Umbilical cord (tissue), 2 donors: ENCODE measurements around the gene EFCC1. TPM values are rescaled to one million over a fixed set of nuclear protein-coding genes. Genes with fewer than 3 reads are reported as not detected.

ENCODE experiments used
- DNase-seq: peaks from one replicate; pipeline ENCODE4 v3.0.0-alpha.2; 2015; ENCODE audit warnings: low spot score
- total RNA-seq: library from RNA; depleted of rRNA; stranded (reverse); fragments of >200 nt; gene quantifications from one replicate; pipeline ENCODE4 v1.2.3, GENCODE V29; 2014; ENCODE audit warnings: low replicate concordance; ENCODE audit not compliant: insufficient read depth

Gene EFCC1
- total RNA-seq, 1 donor from 2014 or later: not detected

GRCh38 chr3:129032716-129033115 lies 31.6 kb downstream of the EFCC1 start:
- DNase-seq: no peak

- DNase-seq: no peak
These were observed 32.0 kb downstream of the EFCC1 start for GRCh38 chr3:129033151-129033550.

- DNase-seq: no peak
These were observed 32.7 kb downstream of the EFCC1 start for GRCh38 chr3:129033633-129034321.

DNA sequence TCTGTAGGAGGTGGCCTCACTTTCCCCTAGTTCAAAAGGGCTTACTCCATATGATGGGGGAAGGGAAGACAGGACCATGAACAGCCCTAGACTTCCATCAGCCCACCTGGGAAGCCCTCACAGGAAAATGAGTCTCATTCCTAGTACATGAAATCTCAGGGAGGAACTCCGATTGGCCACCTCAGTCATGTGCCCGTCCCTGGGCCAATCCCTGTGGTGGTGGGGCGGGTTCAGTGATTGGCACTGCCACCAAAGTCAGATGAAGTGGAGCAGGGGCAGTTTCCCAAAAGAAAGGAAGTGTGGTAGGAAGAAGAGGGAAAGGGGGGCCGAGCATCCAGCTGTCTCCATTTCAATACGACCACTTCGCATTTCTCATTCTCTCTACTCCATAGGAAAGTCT lies 33.5 kb downstream of the EFCC1 start:
- DNase-seq: no peak

- no peak for DNase-seq
These were observed 34.5 kb downstream of the EFCC1 start for GRCh38 chr3:129035360-129036221.

GRCh38 chr3:129036222-129037092 lies 35.4 kb downstream of the EFCC1 start:
- DNase-seq: no peak

GRCh38 chr3:129037093-129037419 lies 36.0 kb downstream of the EFCC1 start:
- no peak for DNase-seq

DNA sequence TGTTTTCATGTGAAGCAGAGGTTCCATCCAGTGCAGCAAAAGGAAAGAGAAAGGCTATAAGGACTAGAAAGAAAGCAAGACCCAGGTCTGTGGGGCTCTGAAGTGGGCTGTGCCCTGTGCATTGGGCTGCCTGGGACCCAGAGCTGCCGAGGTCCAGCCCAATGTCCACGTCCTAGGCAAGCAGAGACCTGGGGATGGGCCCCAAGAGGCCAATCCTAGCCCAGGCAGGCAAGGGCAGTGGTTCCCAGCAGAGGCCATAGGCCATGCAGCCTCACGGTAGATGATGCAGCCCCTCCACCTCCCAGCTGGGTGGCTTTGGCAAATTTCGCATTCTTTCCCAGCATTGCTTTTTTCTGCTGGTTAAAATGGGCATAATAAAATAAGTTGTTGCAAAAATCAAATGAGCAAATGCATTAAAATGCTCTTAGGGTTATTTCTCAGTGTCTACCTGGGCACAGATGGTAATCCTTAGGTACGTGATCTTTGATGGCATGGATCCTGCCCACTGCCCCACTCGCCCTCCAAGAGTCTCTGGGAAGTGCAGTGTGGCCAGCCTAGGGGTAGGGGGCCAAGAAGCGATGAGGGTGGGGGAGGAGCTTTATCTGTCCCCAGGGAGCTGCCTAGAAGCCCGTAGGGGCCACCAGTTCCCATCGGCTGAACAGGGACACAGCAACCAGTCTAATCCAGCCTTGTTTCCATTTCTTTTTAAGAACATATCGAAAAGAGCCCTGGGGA lies 37.2 kb downstream of the EFCC1 start:
- DNase-seq: no peak

DNA sequence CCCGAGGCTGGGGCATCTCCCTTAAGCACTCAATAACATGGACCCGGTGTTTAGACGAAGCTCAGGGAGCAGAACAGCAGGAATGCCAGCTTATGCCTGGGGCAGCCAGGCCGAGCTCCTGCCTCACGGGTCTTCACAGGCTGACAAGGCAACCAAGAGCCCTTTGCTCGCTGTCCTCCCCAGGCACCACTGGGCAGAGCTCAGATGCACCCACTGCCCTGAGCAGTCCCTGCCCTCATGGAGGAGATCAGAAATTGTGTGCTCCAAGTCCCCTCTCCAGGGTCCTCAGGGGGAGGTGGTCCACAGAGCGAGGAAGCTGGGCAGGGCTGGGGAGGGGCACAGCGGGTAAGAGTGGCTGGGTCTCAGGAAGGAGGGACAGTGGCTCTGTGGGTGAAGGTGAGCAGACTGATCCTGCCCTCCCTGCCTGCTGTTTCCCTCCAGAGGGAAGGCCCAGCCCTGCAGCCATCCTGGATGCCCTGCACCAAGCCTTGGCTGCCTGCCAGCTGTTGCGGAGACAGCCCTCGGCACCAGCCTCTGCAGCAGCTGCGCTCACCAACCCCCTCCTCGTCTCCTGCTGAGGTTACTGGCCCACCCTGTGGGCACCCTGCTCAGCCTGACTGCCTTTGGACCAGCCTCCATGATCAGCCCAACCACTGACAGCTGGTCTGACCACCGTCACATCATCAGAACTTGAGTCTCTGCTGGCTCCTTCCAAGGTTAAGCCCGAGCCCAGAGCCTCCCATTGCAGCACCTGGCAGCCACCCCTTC lies 38.4 kb downstream of the EFCC1 start:
- no peak for DNase-seq

DNA sequence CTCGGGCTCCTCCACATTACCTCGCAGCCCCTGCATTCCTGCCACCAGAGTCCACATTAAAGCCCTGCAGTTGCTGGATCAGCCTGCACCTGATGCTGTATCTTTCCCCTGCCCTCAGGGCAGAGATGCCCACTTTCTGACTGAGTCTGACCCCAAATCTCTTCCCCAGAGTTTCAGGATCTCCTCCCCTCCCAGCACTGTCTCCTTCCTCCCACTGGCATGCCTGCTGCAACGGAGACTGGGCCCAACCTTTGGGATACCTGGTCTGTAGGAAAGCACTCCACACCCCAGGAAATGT lies 38.9 kb downstream of the EFCC1 start:
- no peak for DNase-seq

DNA sequence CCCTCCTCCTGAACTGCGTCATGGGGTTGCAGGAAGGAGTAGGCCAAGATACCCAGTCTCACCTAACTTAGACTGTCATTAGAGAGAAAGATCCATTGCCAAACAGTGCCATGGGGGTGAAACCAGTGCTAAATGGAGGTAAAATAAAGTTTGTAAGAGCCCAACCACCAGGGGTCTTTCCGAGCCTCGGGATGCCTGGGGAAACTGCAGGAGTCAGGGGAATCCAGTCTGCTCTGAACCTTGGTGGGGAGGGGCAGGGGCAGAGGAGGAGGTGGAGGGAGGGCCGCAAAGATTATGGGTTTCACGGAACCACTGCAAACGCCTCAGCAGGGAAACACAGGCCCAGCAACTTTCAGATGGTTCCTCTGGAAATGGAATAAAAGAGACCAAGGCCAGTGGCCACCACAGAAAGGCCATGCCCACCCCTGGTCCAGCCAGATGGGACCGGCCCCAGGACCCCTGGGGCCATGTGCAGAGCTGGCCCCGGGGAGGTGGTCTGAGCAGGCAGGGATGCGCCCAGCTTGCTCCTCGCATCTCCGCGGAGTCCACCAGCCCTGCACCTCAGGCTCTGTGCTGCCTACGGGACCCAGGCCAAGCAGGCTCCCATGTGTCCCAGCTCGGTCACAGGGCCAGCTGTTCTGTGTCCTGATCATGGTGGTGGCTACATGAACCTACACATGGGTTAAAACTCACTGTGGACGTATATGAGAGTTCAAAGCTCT lies 39.6 kb downstream of the EFCC1 start:
- no peak for DNase-seq

- DNase-seq: no peak
These were observed 44.6 kb downstream of the EFCC1 start for GRCh38 chr3:129045675-129046036.

DNA sequence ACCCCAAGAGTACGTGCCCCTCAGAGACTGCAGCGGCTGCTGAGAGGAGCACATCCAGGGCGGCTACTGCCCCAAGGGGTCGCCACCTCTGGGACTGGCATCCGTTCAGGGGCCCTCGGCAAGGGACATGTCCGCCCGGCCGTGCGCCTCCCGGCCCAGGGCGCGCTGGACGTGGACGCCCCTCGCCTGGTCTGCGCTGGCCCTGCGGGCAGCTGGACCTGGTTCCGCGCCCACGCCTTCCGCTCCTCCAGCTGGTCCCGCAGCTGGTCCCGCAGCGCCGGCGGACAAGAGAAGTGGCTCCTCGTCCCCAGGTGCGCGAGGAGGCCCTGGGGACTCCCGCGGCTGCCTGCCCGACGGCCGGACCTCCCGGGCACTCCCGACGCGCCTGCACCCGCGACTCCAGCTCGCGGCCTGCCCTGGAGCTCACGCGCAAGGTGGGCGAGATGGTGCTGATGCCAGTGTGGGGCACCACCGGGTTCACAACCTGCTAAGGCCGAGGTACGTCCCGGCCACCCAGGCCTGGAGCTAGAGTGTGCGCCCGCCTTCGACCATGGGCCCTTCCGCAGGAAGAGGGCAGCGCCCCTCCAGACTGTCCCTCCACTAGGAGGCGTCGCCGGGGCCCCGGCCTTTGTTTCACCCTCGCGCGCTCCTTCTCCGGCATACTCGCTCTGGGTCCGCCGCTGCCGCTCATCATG lies 45.1 kb downstream of the EFCC1 start:
- no peak for DNase-seq

DNA sequence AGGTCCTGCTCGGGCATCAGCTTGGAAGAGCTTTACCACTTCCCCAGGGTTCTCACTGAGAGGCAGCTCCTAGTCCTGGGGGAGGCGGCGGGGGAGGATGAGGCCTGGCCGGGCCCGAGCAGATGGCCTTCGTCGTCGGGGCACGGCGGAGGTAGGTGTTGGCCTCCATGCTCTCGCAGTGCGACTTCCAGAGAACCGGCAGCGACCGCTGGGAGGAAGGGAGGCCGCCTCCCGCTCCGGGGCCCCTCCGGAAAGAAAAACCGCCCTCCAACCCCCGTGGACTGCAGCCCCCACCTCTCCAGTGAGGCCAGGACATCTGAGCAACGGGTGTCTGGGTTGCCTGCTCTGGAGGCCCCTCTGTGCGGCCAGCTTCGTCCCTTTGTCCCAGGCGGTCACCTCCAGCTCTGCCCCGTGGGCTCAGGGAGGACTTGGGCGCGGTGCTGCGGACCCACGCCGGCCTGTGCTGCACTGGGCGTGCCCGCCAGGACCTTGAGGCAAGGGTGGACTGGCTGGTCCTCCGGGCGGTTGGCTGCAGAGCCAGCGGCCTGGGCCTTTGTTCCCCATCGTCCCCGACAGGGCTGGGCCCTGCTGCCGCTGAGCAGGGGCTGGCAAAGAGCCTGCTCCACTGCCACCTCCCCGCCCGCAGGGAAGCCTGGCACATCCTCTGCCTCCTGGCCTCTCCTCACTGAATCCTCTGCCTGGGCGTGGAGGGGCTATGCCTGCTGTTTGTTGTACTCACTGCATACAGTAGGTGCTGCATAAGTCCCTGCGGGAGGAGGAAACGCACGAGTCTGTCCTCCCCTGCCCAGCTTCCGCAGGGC lies 45.8 kb downstream of the EFCC1 start:
- no peak for DNase-seq

DNA sequence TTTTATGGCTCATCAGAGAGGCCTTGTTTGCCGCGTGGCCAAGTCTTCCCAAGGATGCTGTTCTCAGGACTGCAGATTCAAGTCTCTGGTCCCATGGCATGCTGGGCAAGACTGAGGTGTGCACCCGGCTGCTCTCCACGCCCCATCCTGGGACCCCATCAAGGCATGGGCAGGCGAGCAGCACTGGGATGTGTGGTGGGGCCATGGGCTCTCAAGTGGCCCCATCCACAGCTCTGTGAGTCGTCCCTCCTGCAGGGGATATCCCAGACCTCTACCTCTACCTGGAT lies 46.4 kb downstream of the EFCC1 start:
- DNase-seq: no peak

GRCh38 chr3:129050556-129051295 lies 49.6 kb downstream of the EFCC1 start:
- DNase-seq: no peak

GRCh38 chr3:129051871-129052340 lies 50.8 kb downstream of the EFCC1 start:
- no peak for DNase-seq

DNA sequence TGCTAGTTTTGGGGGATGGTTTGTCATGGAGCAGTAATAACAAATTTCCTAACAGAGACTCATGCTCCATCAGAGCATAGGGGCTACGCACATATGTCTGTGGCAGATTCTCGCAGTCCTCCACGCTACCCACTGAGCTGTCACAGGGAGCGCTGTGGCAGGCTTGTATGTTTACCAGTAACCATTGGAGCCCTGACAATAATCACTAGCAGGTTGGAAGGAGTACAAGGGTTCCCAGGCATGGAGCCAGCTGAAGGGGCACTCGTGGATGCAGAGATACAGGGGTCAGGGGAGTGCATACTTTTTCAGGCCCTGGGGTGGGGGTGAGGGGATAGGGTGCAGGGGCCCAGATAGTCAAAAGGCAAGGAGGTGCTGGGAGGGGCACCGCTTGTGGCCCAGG lies 51.6 kb downstream of the EFCC1 start:
- DNase-seq: no peak
